Astrocyte (in vitro differentiated cells and primary cell): ENCODE measurements around the gene POFUT2. TPM values are rescaled to one million over a fixed set of nuclear protein-coding genes. Genes with fewer than 3 reads are reported as not detected.

Experiments
- DNase-seq: peaks from one replicate; pipeline ENCODE4 v3.0.0-alpha.2; 2010; ENCODE audit warnings: low read depth
- FAIRE-seq: peaks from 2 replicates; lab custom pipeline; 2011; peaks lifted over from hg19 to GRCh38; lab: Jason Lieb, UNC
- H2AFZ ChIP-seq: 2 replicates; pipeline ENCODE4 v1.6.0; 2012; ENCODE audit warnings: low read depth, low read length, inconsistent platforms
- H3K27ac ChIP-seq: 2 replicates; pipeline ENCODE4 v1.5.1; 2011; ENCODE audit warnings: low read depth, low read length, inconsistent platforms
- H3K27me3 ChIP-seq: 2 replicates; pipeline ENCODE4 v1.6.0; 2011; ENCODE audit warnings: low read length, inconsistent platforms; ENCODE audit not compliant: insufficient read depth
- H3K36me3 ChIP-seq: 2 replicates; pipeline ENCODE4 v1.5.1; 2011; ENCODE audit warnings: low read length, inconsistent platforms; ENCODE audit not compliant: insufficient read depth
- H3K4me1 ChIP-seq: 2 replicates; pipeline ENCODE4 v1.5.1; 2011; ENCODE audit warnings: low read length, inconsistent platforms; ENCODE audit not compliant: insufficient read depth
- H3K4me2 ChIP-seq: 2 replicates; pipeline ENCODE4 v1.6.0; 2012; ENCODE audit warnings: low read length, inconsistent platforms
- H3K4me3 ChIP-seq: 2 replicates; pipeline ENCODE4 v1.5.1; 2011; ENCODE audit warnings: low read depth, mild to moderate bottlenecking, low read length, inconsistent platforms; ENCODE audit not compliant: insufficient read depth
- H3K79me2 ChIP-seq: 2 replicates; pipeline ENCODE4 v1.6.0; 2012; ENCODE audit warnings: mild to moderate bottlenecking, low read length, inconsistent platforms; ENCODE audit not compliant: insufficient read depth
- H3K9ac ChIP-seq: 2 replicates; pipeline ENCODE4 v1.6.0; 2012; ENCODE audit warnings: mild to moderate bottlenecking, low read length, inconsistent platforms
- H3K9me3 ChIP-seq: 2 replicates; pipeline ENCODE4 v1.5.1; 2012; ENCODE audit warnings: low read depth, mild to moderate bottlenecking, low read length, inconsistent platforms; ENCODE audit not compliant: insufficient read depth
- H4K20me1 ChIP-seq: 2 replicates; pipeline ENCODE4 v1.6.0; 2012; ENCODE audit warnings: low read length, inconsistent platforms; ENCODE audit not compliant: insufficient read depth
- H3K27ac Mint-ChIP-seq: one replicate; pipeline ENCODE4 v1.8.0; 2021; ENCODE audit warnings: mild to moderate bottlenecking, mixed read lengths; ENCODE audit not compliant: unreplicated experiment
- H3K27me3 Mint-ChIP-seq: one replicate; pipeline ENCODE4 v1.8.0; 2021; ENCODE audit warnings: low read depth, mixed read lengths; ENCODE audit not compliant: unreplicated experiment
- H3K36me3 Mint-ChIP-seq: one replicate; pipeline ENCODE4 v1.8.0; 2021; ENCODE audit warnings: low read depth, mixed read lengths; ENCODE audit not compliant: unreplicated experiment
- H3K4me1 Mint-ChIP-seq: one replicate; pipeline ENCODE4 v1.8.0; 2021; ENCODE audit warnings: low read depth, mixed read lengths; ENCODE audit not compliant: unreplicated experiment
- H3K4me3 Mint-ChIP-seq: one replicate; pipeline ENCODE4 v1.8.0; 2021; ENCODE audit warnings: mild to moderate bottlenecking, moderate library complexity, mixed read lengths; ENCODE audit not compliant: unreplicated experiment
- H3K9me3 Mint-ChIP-seq: one replicate; pipeline ENCODE4 v1.8.0; 2021; ENCODE audit warnings: mild to moderate bottlenecking, mixed read lengths; ENCODE audit not compliant: unreplicated experiment
- CTCF ChIP-seq: IDR thresholded peaks from 2 replicates; pipeline ENCODE4 v1.5.1; 2011; ENCODE audit warnings: low read depth, mild to moderate bottlenecking, inconsistent platforms, low read length, moderate library complexity; ENCODE audit not compliant: insufficient read depth
- EZH2 ChIP-seq: IDR thresholded peaks from 2 replicates; pipeline ENCODE4 v1.6.1; 2012; ENCODE audit warnings: mild to moderate bottlenecking, low read length, inconsistent platforms; ENCODE audit not compliant: insufficient read depth
- total RNA-seq: library from RNA; stranded (reverse); gene quantifications from 2 replicates; pipeline ENCODE4 v1.2.1, GENCODE V29; 2021

POFUT2 gene
- total RNA-seq, 1 donor from 2014 or later = 109 TPM

- Histone ChIP-seq H3K9ac (no peak overlapping the region), H3K4me2 (no peak overlapping the region), H3K9me3 (no peaks in the 10 kb centered on the region), H3K36me3 (no peaks in the 10 kb centered on the region), H3K27ac (no peak overlapping the region), H4K20me1 (no peaks in the 10 kb centered on the region), H3K4me1 (no peaks in the 10 kb centered on the region), H2AFZ (no peak overlapping the region), H3K79me2 (no peaks in the 10 kb centered on the region), H3K27me3 (peaks cover 25% of the 10 kb centered on the region), H3K4me3 (no peak overlapping the region)
- no peak for TF ChIP-seq EZH2
- TF ChIP-seq CTCF = no peak
- Mint-ChIP-seq H3K27me3 (peaks cover 4% of the 10 kb centered on the region), H3K9me3 (peaks cover 14% of the 10 kb centered on the region), H3K36me3 (no peaks in the 10 kb centered on the region), H3K27ac (no peak overlapping the region), H3K4me3 (no peak overlapping the region), H3K4me1 (peaks cover 5% of the 10 kb centered on the region)
- FAIRE-seq = no peak
- DNase-seq = no peak
Measured at GRCh38 chr21:45234127-45234526, 53.6 kb downstream of the POFUT2 start.

- H3K4me1 Mint-ChIP-seq = peaks cover 27% of the 10 kb centered on the region
- no peak overlapping the region for H3K4me3 ChIP-seq
- H3K9me3 Mint-ChIP-seq = peaks cover 3% of the 10 kb centered on the region
- peaks cover 3% of the 10 kb centered on the region for H4K20me1 ChIP-seq
- no peaks in the 10 kb centered on the region for H3K36me3 Mint-ChIP-seq
- peaks cover 21% of the 10 kb centered on the region for H3K4me1 ChIP-seq
- no peak overlapping the region for H3K27ac Mint-ChIP-seq
- no peaks in the 10 kb centered on the region for H3K9me3 ChIP-seq
- peaks cover 4% of the 10 kb centered on the region for H3K27me3 Mint-ChIP-seq
- H2AFZ ChIP-seq = no peak overlapping the region
- no peak overlapping the region for H3K27ac ChIP-seq
- no peaks in the 10 kb centered on the region for H3K79me2 ChIP-seq
- no peak overlapping the region for H3K4me3 Mint-ChIP-seq
- H3K9ac ChIP-seq = no peak overlapping the region
- H3K27me3 ChIP-seq = peaks cover 21% of the 10 kb centered on the region
- DNase-seq = no peak
- no peaks in the 10 kb centered on the region for H3K36me3 ChIP-seq
- TF ChIP-seq EZH2 (no peak), CTCF (no peak)
- no peak for FAIRE-seq
- H3K4me2 ChIP-seq = no peak overlapping the region
Measured at GRCh38 chr21:45231705-45232104, 56.0 kb downstream of the POFUT2 start.

GRCh38 chr21:45228656-45229240, 58.9 kb downstream of the POFUT2 start:
- H3K27ac Mint-ChIP-seq = peak overlapping the region; percentile 93
- H3K27me3 ChIP-seq = peaks cover 15% of the 10 kb centered on the region
- no peaks in the 10 kb centered on the region for H3K27me3 Mint-ChIP-seq
- H4K20me1 ChIP-seq = peaks cover 3% of the 10 kb centered on the region
- FAIRE-seq (no peak), DNase-seq (peak; percentile 18)
- no peak overlapping the region for H3K4me3 Mint-ChIP-seq
- peaks cover 24% of the 10 kb centered on the region for H3K4me1 ChIP-seq
- H3K4me1 Mint-ChIP-seq = peaks cover 45% of the 10 kb centered on the region
- no peak overlapping the region for H3K4me3 ChIP-seq
- H2AFZ ChIP-seq = no peak overlapping the region
- TF ChIP-seq EZH2 (no peak), CTCF (no peak)
- H3K27ac ChIP-seq = peak overlapping the region; percentile 75
- no peaks in the 10 kb centered on the region for H3K9me3 Mint-ChIP-seq
- H3K36me3 Mint-ChIP-seq = no peaks in the 10 kb centered on the region
- no peaks in the 10 kb centered on the region for H3K79me2 ChIP-seq
- no peaks in the 10 kb centered on the region for H3K36me3 ChIP-seq
- H3K9ac ChIP-seq = peak overlapping the region; percentile 61
- peak overlapping the region; percentile 80 for H3K4me2 ChIP-seq
- no peaks in the 10 kb centered on the region for H3K9me3 ChIP-seq
